K562 (cell line): ENCODE measurements around the gene ERCC2. TPM values are rescaled to one million over a fixed set of nuclear protein-coding genes. Genes with fewer than 3 reads are reported as not detected.

Experiments used
- CHD4 ChIP-seq: fragments of 200-600 bp; sonication (generic); IDR thresholded peaks from 3 replicates; pipeline ENCODE4 v1.6.1; 2012; ENCODE audit warnings: low read depth, mild to moderate bottlenecking, mixed read lengths, low read length, inconsistent platforms; ENCODE audit not compliant: insufficient read depth, insufficient replicate concordance, poor library complexity, severe bottlenecking
- HDAC2 ChIP-seq: fragments of 450-650 bp; IDR thresholded peaks from 2 replicates; pipeline ENCODE4 v1.6.1; 2016; ENCODE audit warnings: mild to moderate bottlenecking
- RBM25 ChIP-seq: fragments of 200-400 bp; formaldehyde crosslinking; IDR thresholded peaks from 2 replicates; pipeline ENCODE4 v1.6.1; 2018; ENCODE audit warnings: low read length, low read depth, moderate library complexity; ENCODE audit not compliant: severe bottlenecking
- polyA plus RNA-seq, 8 experiments: library from polyadenylated mRNA; depleted of rRNA in 4 of 8; stranded (reverse) in 5 of 8; unstranded in 3 of 8; fragments of >200 nt; fragmentation: Nextera tagmentation in 2 of 8; fragmentation: Illumina TruSeq in 1 of 8; extraction: Ambion mirVana in 2 of 8; extraction: Trizol in 1 of 8; gene quantifications; 2 replicates each; pipeline versions ENCODE4 v1.2.1 to v1.2.3, GENCODE V29; 2011 to 2014; ENCODE audit warnings: inconsistent platforms in 1 of 8, missing spikeins in 1 of 8
- total RNA-seq, 7 experiments: library from RNA; depleted of rRNA in 6 of 7; stranded (reverse); fragments of >200 nt in 6 of 7; fragmentation: Illumina TruSeq in 2 of 7; extraction: Trizol in 2 of 7; gene quantifications; 2 replicates each; pipeline versions ENCODE4 v1.2.1 to v1.2.3, GENCODE V29; 2011 to 2021; ENCODE audit warnings: low replicate concordance in 1 of 7
- TF ChIP-seq, protein P1 (sequence below): fragments of 450-650 bp; IDR thresholded peaks from 2 replicates; pipeline ENCODE4 v1.6.1; 2016; ENCODE audit warnings: low read depth

ERCC2 gene
- total and polyA plus RNA-seq, 9 of the 15 experiments (the other 6 are each of a cell fraction or from before 2014, with no cell fraction given) = 2.2 to 55.9 (median 23.4) TPM

DNA sequence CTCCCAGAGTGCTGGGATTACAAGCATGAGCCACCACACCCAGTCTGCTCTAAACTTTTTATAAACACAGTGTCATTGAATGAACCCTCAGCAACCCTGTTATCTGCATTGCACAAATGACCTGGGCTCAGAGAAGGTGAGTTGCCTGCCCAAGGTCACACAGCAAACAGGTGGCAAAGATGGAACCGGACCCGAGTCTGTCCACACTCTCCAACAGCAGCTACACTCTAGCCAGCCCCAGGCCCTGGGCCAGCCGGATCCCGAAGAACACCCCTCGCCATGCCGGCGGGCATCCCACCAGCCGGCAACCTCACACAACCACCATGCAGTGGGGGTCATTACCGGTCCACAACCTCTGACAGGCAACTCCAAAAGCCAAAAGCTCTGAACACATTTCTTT, 14.5 kb downstream of the ERCC2 start (continued):
- TF ChIP-seq, protein P1, sequence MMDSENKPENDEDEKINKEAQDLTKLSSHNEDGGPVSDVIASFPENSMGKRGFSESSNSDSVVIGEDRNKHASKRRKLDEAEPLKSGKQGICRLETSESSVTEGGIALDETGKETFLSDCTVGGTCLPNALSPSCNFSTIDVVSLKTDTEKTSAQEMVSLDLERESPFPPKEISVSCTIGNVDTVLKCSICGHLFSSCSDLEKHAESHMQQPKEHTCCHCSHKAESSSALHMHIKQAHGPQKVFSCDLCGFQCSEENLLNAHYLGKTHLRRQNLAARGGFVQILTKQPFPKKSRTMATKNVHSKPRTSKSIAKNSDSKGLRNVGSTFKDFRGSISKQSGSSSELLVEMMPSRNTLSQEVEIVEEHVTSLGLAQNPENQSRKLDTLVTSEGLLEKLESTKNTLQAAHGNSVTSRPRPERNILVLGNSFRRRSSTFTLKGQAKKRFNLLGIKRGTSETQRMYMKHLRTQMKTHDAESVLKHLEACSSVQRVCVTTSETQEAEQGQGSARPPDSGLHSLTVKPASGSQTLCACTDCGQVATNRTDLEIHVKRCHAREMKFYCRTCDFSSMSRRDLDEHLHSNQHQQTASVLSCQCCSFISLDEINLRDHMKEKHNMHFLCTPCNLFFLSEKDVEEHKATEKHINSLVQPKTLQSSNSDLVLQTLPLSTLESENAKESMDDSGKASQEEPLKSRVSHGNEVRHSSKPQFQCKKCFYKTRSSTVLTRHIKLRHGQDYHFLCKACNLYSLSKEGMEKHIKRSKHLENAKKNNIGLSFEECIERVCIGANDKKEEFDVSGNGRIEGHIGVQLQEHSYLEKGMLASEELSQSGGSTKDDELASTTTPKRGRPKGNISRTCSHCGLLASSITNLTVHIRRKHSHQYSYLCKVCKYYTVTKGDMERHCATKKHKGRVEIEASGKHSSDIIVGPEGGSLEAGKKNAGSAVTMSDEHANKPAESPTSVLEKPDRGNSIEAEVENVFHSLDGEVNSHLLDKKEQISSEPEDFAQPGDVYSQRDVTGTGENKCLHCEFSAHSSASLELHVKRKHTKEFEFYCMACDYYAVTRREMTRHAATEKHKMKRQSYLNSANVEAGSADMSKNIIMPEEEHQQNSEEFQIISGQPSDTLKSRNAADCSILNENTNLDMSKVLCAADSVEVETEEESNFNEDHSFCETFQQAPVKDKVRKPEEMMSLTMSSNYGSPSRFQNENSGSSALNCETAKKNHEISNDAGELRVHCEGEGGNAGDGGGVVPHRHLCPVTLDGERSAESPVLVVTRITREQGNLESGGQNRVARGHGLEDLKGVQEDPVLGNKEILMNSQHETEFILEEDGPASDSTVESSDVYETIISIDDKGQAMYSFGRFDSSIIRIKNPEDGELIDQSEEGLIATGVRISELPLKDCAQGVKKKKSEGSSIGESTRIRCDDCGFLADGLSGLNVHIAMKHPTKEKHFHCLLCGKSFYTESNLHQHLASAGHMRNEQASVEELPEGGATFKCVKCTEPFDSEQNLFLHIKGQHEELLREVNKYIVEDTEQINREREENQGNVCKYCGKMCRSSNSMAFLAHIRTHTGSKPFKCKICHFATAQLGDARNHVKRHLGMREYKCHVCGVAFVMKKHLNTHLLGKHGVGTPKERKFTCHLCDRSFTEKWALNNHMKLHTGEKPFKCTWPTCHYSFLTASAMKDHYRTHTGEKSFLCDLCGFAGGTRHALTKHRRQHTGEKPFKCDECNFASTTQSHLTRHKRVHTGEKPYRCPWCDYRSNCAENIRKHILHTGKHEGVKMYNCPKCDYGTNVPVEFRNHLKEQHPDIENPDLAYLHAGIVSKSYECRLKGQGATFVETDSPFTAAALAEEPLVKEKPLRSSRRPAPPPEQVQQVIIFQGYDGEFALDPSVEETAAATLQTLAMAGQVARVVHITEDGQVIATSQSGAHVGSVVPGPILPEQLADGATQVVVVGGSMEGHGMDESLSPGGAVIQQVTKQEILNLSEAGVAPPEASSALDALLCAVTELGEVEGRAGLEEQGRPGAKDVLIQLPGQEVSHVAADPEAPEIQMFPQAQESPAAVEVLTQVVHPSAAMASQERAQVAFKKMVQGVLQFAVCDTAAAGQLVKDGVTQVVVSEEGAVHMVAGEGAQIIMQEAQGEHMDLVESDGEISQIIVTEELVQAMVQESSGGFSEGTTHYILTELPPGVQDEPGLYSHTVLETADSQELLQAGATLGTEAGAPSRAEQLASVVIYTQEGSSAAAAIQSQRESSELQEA = no peak
- TF ChIP-seq CHD4 (peak; percentile 27), HDAC2 (0 out of 2 replicates have a peak, but pooled peaks have one; percentile 17), RBM25 (peak; percentile 70)
